GM18526 (cell line): Measurements from ENCODE around the gene PRELP.

Experiments used
- POLR2A ChIP-seq: IDR thresholded peaks from 3 replicates; pipeline ENCODE4 v1.6.1; 2011; ENCODE audit not compliant: insufficient read length; ENCODE audit errors: extremely low read depth

Gene PRELP

DNA sequence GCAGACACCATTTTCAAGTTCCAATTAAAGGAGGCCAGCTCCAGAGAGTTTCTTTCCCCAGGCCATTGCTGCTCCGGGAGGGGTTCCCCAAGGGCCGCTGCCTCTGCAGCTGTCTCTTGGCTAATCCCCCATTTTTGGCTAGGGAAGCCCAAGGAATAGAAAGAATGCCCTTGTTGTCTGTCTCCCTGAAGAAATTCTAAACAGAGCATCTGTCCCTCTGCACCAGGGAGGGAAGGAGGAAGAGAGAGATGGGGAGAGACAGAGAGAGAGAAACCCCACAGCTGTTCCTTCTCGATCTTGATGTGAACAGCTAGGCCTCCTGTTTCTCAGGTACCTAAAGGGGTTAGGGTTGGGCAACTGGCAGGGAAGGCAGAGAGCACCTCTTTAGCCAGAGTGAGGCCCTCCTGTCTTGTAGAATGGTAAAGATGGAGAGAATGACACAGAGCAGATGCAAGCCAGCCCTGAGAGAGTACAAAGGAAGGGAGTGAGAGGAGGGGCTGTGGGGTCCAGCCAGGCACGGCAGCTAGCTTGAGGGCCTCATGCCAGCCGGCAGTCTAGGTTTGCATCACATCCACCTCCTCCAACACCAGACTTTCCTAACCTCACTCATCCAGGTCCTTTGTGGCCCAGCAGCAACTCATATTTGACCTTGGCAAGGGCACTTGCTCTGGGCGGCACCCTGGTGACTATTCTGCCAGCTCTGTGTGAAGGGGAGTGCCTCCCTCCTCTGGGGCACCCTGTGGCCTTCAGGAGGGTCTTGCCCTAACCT lies 31.4 kb downstream of the PRELP start:
- no peak for TF ChIP-seq POLR2A

DNA sequence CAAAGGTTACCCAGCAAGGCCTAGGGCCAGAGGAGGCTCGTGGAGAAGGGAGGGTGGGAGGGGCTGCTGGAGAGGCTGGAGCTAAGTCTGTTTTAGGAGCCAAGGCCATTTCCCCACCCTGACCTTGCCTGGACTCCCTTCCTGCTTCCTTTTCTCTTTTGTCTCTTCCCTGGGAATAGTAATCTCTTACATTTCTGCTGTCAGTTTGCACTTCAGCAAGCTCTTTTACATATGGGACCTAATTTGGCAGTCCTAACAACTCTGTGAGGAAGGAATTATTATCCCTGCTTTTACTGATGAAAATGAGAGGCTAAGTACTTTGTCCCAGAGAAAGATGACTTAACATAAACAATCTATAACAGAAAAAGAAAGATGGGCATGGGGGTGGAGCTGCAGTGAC lies 32.2 kb downstream of the PRELP start:
- TF ChIP-seq POLR2A, result no peak

DNA sequence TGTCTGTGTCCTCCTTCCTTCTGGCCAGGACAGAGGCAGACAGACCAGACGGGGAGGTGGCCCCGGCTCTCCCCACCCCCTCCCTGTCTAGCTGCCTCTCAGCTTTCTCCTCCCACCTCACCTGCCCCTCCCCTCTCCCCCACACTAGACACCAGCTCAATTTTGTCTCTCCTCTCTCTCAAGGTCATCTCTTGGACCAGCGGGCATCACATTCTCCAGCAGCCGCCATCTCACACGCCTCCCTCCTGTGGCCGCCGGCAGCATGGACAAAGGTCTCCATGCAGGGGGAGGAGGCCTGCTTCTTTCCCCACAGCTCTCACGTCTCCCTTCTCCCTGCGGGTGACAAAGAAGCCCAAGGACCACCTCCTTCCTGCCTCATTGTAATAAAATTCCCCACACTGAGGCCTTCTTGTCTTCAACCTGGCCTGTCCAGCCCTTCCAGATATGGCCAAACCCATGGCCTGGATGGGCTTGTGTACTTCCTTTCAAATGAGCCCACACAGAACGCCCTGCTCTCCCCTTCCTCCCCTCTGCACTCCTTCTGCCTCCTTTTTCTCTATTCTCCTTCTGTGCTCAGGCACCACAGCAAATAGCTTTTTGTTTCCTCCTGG lies 33.0 kb downstream of the PRELP start:
- no peak for TF ChIP-seq POLR2A

DNA sequence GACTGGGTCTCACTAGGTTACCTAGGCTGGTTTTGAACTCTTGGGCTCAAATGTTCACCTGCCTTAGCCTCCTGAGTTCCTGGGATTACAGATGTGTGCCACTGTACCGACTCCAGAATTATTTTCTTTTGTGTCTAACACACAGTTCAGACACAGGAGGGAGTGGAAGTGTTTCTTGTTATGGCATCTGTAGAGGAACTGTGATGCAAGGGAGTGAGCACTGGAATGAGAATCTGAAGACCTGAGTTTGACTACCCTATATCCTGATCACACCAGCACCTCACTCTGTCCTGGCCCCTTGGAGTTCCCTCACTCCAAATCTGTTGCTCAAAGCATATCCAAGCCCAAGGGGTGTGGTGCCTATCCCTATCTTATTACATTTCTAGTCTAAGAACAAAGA lies 33.5 kb downstream of the PRELP start:
- no peak for TF ChIP-seq POLR2A

DNA sequence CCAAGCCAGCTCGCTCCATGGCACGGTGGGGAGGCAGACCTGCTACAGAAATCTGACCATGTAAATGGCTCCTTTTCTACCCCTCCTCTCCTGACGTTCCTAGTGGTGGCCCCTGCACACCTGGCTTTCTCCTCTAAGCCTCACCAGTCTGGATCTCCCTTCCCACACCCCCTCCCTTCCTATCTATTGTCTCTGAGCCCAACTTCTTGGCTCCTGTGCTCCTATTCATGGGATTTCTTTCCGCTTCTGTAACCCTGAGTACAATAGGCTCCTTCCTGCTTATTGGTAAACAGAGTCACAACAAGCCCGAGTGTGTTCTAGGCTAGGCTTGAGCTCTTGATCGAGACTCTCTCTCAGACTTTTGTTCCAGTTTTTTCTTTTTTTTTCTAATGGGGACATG lies 35.9 kb downstream of the PRELP start:
- TF ChIP-seq POLR2A, result no peak

DNA sequence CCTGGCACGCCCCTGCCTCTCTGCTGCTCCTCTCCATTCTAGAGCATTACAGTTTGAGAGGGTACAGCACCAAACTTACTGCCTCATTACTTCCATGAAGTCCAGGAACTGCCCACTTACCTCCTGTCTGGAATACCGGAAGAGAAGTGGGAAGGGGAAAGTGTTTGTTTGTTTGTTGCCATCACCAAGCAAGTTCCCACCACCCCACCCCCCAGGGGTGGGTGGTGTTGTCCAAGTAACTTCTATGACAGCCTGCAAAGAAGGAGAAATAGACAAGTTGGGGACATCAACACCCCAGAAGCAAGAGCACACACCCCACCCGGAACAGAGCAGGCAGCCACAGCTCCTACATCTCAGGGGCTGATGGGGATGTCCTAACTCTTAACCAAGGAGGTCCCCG lies 36.3 kb downstream of the PRELP start:
- no peak for TF ChIP-seq POLR2A

DNA sequence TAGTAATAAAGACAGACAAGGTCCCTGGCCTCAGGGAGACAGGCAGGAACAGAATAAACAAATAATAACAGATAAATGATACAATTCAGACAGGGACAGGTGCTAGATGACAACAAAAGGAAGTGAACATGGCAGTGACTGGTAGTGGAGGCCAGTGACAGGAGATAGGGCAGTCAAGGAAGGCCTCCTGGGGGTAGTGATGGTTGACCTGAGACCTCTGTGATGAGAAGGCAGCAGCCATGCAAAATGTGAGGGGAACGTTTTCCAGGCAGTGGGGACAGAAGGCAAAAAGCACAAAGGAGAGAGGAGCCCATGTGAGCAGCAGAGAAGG lies 36.9 kb downstream of the PRELP start:
- no peak for TF ChIP-seq POLR2A

DNA sequence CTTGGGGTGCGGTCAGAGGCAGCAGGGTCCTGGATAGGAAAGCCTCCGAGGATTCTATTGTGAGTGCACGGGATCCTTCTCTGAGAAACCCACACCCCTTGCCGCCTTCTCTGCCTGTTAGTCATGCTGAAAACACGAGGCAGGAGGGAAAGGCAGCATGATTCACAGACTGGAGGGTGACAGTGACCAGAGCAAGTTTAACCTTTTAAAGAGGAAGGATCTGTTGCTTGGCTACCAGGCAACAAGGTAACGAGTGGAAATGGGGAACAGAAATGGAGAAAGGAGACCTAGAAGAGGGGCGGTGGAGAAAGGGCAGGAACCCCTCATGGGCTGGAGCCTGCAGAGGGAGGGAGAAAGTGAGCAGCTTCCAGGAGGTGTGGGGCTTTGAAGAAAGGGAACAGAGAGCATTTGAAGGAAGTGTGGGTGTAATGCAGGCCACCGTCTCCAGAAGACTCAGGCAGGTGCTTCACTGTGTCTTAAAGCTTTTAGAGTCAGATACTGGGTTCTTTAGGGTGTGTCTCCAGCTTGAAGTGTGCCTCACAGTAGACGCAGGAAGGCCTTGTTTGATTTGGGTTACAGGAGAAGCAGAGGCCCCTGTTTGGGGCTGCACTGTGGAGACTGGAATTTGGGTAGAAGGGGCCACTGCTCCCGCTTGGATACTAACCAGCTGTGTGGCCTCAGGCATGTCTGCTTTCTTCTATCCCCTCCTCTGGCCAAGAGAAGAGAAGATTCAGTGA lies 37.4 kb downstream of the PRELP start:
- no peak for TF ChIP-seq POLR2A

DNA sequence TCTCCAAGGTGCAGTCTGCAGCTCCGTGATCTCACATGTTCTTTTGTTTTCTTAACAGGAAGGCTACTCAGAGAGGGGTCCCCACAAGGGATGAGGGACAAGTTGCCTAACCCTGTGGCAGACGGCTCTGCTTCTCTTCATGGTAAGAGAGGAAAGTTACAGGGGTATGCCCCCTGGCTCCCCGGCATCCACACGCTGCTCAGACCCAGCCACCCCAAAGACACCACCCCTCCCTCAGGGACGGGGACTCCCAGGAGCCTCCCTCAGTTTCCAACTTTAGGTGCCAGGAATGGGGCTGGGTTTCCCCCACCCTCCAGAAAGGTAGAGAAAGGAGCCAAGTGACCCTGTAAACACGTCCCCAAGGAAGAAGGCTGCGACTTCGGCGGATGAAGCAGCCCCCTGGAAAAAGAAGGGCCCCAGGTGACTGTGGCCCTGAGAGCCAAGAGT lies 38.0 kb downstream of the PRELP start:
- TF ChIP-seq POLR2A, result no peak

DNA sequence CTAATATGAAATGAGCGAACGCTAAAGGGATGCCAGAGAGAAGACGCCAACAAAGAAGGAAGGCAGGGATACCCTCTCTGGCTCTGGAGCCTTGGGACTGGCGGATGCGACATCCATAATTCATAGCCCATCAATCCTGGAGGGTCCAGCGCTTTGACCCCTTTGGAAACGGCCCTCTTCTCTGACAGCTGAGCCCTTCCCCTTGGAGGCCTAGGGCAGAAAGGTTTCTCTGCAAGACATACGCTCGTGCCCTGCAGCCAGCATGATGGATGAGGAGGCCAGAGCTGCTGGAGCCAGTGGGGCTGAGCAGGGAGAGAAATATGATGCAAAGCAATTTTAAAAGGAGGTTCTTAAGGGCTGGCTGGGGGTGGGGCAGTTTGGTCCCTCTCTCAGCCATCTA lies 40.6 kb downstream of the PRELP start:
- TF ChIP-seq POLR2A, result no peak

DNA sequence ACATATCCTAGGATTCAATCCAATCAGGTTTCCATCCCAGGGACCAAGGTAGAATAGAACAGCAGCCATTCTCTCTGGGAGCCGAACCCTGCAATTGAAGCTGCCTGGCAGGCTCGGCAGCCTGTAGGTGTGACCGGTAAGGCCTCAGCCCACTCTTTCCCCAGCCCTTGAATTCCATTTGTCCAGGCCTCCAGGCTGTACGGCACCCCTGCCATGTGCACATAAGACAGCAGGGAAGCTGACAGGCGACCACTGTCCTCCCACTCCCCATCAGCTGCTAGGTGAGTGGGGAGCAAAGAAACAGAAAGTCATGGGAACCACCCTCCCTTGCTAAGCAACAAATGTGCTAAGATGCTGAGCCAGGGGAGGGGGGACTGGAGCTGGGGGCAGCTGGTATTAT lies 41.3 kb downstream of the PRELP start:
- TF ChIP-seq POLR2A, result no peak

DNA sequence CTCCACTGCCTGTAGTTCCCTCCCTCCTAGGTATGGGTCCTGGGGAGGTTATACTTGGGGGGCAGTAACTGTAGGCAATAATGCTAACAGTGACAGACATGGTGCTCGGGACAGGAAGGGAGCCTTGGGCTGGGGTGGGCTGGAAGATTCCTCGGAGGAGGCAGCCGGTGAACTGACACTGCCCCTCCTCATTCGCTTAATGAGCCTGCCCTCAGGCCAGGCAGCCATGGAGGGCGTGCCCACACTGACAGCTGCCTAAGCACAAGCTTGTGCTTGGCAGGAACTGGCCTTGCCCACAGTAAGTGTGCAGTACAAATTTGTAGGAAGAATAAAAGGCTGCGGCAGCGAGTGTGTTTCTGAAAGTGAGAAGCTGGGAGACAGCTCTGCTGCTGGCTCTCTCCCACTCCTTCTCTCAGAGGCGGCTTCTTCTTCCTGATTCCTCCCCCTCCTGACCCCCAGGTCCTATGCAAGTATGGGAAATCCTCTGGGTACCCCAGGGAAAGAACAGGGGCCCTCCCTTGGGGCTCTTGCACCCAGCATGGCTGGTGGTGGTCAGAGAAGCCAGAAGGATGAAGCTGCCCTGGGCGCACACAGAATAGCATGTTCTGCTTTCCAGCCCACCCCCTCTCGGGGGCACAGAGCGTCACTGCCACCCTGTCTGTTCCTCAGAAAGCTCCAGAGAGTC lies 42.0 kb downstream of the PRELP start:
- TF ChIP-seq POLR2A, result no peak

DNA sequence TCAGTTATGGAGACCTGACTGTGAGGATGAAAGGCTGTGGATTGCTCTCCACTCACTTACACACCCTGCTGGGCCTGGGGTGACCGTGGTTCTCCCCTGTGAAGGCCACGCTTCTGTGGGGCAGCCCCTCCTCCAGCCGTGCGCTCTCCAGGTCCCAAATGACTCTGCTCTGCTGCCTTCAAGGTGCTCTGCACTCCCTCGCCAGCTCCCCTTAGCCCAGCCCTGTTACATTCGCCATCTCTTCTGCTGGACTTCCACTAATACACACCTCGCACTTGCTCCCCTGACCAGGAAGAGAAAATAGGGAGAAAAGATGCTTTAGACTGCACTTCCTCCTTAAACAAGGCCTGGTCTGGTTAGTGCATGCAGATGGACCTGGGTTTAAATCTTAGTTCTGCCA lies 42.9 kb downstream of the PRELP start:
- no peak for TF ChIP-seq POLR2A

DNA sequence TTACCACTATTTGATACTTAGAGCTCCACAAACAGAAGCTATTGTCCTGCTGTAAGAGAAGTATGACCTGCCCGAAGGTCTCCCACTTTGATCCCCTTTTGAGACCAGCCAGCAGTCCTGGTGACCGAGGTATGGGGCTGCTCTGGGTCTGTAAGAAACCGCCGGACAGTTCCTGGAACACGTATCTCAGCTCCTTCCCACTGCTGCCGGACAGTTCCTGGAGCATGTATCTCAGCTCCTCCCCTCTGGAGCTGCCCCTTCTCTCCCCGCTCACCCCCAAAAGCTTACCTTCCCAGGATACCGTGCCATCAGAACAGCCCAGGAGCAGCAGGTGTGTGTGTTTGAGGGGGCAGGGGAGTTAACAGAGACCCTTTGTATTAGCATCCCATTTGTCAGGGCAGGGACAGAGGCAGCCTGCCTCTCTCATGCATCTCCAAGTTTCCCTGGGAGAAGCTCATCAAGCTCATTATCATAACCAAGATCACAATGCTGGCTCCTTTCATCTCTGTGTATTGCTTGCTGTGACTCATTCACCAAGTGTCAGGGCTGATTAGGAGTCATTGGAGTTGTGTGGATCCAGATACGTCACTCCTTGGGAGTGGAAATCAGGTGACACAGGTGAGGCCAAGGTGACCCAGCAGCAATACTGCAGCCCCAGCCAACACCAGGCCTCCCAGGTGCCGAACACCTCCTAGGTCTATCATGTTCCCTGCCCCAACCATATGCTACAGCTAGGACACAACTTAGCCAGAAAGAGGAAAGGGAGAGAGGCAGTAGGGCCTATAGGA lies 43.6 kb downstream of the PRELP start:
- TF ChIP-seq POLR2A, result no peak

DNA sequence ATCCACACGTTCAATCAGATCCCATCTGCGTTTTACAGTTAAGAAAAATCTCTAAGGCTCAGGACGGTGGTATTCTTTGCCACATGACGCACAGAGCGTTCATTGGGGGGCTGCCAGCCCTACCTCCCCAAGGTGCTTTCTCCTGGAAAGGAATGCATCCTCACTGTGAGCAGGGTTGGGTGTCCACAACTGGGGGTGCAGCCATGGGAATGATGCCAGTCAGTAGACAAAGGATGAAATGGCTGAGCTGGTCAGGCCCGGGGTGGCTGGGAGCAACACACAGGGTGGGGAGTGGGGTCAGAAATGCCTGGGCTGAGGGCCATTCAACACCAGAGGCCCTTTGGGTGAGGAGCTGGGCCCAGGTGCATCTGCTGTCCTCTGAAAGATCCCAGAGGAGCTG lies 44.3 kb downstream of the PRELP start:
- no peak for TF ChIP-seq POLR2A
